T47D (cell line): Measurements from ENCODE around the gene NOMO2.
"Not testable (repeated sequence)": the region's sequence is repeated elsewhere in the genome, so short reads cannot be mapped to it uniquely, and the experiment has no call there.

ENCODE experiments used
- DNase-seq, 2 experiments: peaks; one replicate each; pipeline versions ENCODE4 v3.0.0 to v3.0.0-alpha.2; 2011 to 2012; ENCODE audit warnings: low read depth in 1 of 2, low spot score in 1 of 2
- in situ Hi-C: cut with HindIII; loops from 2 replicates; pipeline ENCODE4 v1.10.0; 2016; ENCODE audit warnings: low sequenced_read_pairs, low pct_unique_long_range_greater_than_20kb

The NOMO2 gene

GRCh38 chr16:18561727-18562314, at the start of gene NOMO2:
NOMO2 (minus strand) TSS chr16:18562097; CDS start chr16:18562040, 57 bp downstream.
- in situ Hi-C loops, result not testable (repeated sequence)
- peak in 1 of 2 experiments; percentile 15 for DNase-seq

GRCh38 chr16:18610147-18610803, 48.4 kb upstream of the NOMO2 start:
- DNase-seq, in situ Hi-C loops: not testable (repeated sequence)

- in situ Hi-C loops, result not testable (repeated sequence)
Observed at GRCh38 chr16:18608271-18608670, 46.4 kb upstream of the NOMO2 start.

GRCh38 chr16:18603572-18604246, 41.8 kb upstream of the NOMO2 start:
- DNase-seq, in situ Hi-C loops: not testable (repeated sequence)

More at GRCh38 chr16:18608271-18608670, 46.4 kb upstream of the NOMO2 start:
- not testable (repeated sequence) for DNase-seq

- DNase-seq, in situ Hi-C loops: not testable (repeated sequence)
Observed at GRCh38 chr16:18598582-18598981, 36.7 kb upstream of the NOMO2 start.

- DNase-seq, in situ Hi-C loops: not testable (repeated sequence)
Observed at GRCh38 chr16:18597734-18598133, 35.8 kb upstream of the NOMO2 start.

- DNase-seq, in situ Hi-C loops: not testable (repeated sequence)
Observed at GRCh38 chr16:18597319-18597718, 35.4 kb upstream of the NOMO2 start.

- in situ Hi-C loops, DNase-seq: not testable (repeated sequence)
Observed at GRCh38 chr16:18595796-18596195, 33.9 kb upstream of the NOMO2 start.

- in situ Hi-C loops, DNase-seq: not testable (repeated sequence)
Observed at GRCh38 chr16:18594880-18595279, 33.0 kb upstream of the NOMO2 start.

- in situ Hi-C loops, DNase-seq: not testable (repeated sequence)
Observed at GRCh38 chr16:18593904-18594303, 32.0 kb upstream of the NOMO2 start.

GRCh38 chr16:18592982-18593381, 31.1 kb upstream of the NOMO2 start:
- in situ Hi-C loops, DNase-seq: not testable (repeated sequence)

- in situ Hi-C loops, result not testable (repeated sequence)
- peak in 1 of 2 experiments; percentile 61 for DNase-seq
Observed at GRCh38 chr16:18591908-18592307, 30.0 kb upstream of the NOMO2 start.

GRCh38 chr16:18591441-18591840, 29.5 kb upstream of the NOMO2 start:
- DNase-seq, in situ Hi-C loops: not testable (repeated sequence)

GRCh38 chr16:18589806-18590205, 27.9 kb upstream of the NOMO2 start:
- DNase-seq, in situ Hi-C loops: not testable (repeated sequence)

GRCh38 chr16:18586560-18587540, 25.0 kb upstream of the NOMO2 start:
- DNase-seq, in situ Hi-C loops: not testable (repeated sequence)

GRCh38 chr16:18585789-18586188, 23.9 kb upstream of the NOMO2 start:
- in situ Hi-C loops, DNase-seq: not testable (repeated sequence)
